ENCODE results near the gene BANF1.

DNA sequence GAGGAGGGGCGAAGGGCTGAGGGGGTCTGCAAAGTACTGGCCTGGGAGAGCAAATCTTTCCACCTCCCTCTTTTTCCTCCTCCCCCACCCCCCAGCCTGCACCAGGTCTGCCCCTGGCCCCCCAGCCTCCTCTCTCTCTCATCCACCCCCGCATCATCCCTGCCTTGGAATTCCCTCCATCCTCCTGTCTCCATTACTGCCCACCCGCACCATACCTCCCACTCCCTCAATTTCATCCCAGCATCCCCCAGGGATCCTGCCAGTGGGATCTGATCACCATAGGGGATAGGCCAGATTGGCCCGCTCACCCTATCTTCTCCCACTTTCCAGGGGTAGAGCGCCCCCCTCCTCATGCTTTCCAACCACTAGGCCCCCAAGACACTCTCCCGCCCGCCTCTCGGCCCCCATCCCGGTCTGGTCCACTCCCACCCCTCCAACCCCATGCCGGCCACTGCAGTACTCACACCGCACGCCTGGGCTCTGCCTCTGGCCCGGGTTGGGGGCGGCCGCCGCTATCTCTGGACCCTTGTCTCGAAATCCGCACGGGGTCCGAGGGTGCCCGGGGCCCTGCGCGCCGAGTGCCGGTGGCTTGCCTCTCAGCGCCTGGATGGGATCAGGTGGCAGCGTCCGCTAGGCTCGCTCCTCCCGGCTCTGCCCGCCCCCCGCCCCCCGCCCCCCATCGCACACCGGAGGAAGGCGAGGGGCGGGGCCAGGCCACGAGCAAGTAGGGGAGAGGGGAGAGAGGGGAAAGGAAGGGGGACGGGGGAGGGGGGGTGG is 46.4 kb downstream of the BANF1 start, which contains the start of gene GAL3ST3:
- TF ChIP-seq POLR2A (IDR thresholded peaks at IDR 0.05; ENCODE audit: low read depth, low read length), result no peak
- TF ChIP-seq, protein P1, sequence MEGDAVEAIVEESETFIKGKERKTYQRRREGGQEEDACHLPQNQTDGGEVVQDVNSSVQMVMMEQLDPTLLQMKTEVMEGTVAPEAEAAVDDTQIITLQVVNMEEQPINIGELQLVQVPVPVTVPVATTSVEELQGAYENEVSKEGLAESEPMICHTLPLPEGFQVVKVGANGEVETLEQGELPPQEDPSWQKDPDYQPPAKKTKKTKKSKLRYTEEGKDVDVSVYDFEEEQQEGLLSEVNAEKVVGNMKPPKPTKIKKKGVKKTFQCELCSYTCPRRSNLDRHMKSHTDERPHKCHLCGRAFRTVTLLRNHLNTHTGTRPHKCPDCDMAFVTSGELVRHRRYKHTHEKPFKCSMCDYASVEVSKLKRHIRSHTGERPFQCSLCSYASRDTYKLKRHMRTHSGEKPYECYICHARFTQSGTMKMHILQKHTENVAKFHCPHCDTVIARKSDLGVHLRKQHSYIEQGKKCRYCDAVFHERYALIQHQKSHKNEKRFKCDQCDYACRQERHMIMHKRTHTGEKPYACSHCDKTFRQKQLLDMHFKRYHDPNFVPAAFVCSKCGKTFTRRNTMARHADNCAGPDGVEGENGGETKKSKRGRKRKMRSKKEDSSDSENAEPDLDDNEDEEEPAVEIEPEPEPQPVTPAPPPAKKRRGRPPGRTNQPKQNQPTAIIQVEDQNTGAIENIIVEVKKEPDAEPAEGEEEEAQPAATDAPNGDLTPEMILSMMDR (IDR thresholded peaks at IDR 0.05; ENCODE audit: extremely low read depth in 1 of 2, insufficient read depth in 1 of 2, low read depth in 1 of 2, low read length in 2 of 2), result no peak

Measured in endothelial cell of umbilical vein (primary cell).